Measurements from ENCODE around the gene WDR3.

WDR3 gene

GRCh38 chr1:117959364-117959763 lies 29.8 kb downstream of the WDR3 start:
- DNase-seq: no peak

GRCh38 chr1:117964290-117965038 lies 34.9 kb downstream of the WDR3 start:
- no peak for DNase-seq

GRCh38 chr1:117967477-117967876 lies 37.9 kb downstream of the WDR3 start:
- no peak for DNase-seq

- DNase-seq: no peak
Observed at GRCh38 chr1:117967881-117968280, 38.3 kb downstream of the WDR3 start.

- no peak for DNase-seq
Observed at GRCh38 chr1:117970252-117970651, 40.7 kb downstream of the WDR3 start.

- no peak for DNase-seq
Observed at GRCh38 chr1:117971777-117972176, 42.2 kb downstream of the WDR3 start.

- DNase-seq: no peak
Observed at GRCh38 chr1:117976381-117976780, 46.8 kb downstream of the WDR3 start.

GRCh38 chr1:117981455-117982192 lies 52.1 kb downstream of the WDR3 start:
- no peak for DNase-seq

- DNase-seq: no peak
Observed at GRCh38 chr1:117985239-117985638, 55.7 kb downstream of the WDR3 start.

GRCh38 chr1:117985973-117986372 lies 56.4 kb downstream of the WDR3 start:
- DNase-seq: no peak

GRCh38 chr1:118004312-118004711 lies 74.8 kb downstream of the WDR3 start:
- DNase-seq: no peak

- no peak for DNase-seq
Observed at GRCh38 chr1:118007391-118007790, 77.9 kb downstream of the WDR3 start.

GRCh38 chr1:118008011-118008410 lies 78.5 kb downstream of the WDR3 start:
- no peak for DNase-seq

- DNase-seq: no peak
Observed at GRCh38 chr1:118012515-118013124, 83.1 kb downstream of the WDR3 start.

- DNase-seq: no peak
Observed at GRCh38 chr1:118013336-118013735, 83.8 kb downstream of the WDR3 start.

GRCh38 chr1:118013938-118014337 lies 84.4 kb downstream of the WDR3 start:
- no peak for DNase-seq
